OCI-M1 (cell line): ENCODE data around the gene IRAG1.

Source experiments
- DNase-seq: peaks from one replicate; lab custom pipeline; 2025; lab: John Stamatoyannopoulos, UW

IRAG1 gene

GRCh38 chr11:10693509-10694081, at the start of gene IRAG1:
IRAG1 (minus strand) TSS chr11:10693755; CDS start chr11:10693602, 153 bp downstream.
- no peak for DNase-seq

- DNase-seq = peak; percentile 78
Observed at GRCh38 chr11:10742460-10743208, 49.1 kb upstream of the IRAG1 start.

GRCh38 chr11:10735481-10736475, 42.2 kb upstream of the IRAG1 start:
- peak; percentile 98 for DNase-seq

GRCh38 chr11:10731064-10731680, 37.6 kb upstream of the IRAG1 start:
- no peak for DNase-seq

GRCh38 chr11:10730151-10730550, 36.6 kb upstream of the IRAG1 start:
- no peak for DNase-seq

- no peak for DNase-seq
Observed at GRCh38 chr11:10728789-10729472, 35.4 kb upstream of the IRAG1 start.

GRCh38 chr11:10728154-10728553, 34.6 kb upstream of the IRAG1 start:
- DNase-seq = no peak

GRCh38 chr11:10727146-10727851, 33.7 kb upstream of the IRAG1 start:
- no peak for DNase-seq

GRCh38 chr11:10725907-10726253, 32.3 kb upstream of the IRAG1 start:
- DNase-seq = peak; percentile 50

- peak; percentile 88 for DNase-seq
Observed at GRCh38 chr11:10725114-10725906, 31.8 kb upstream of the IRAG1 start.

GRCh38 chr11:10722307-10722706, 28.8 kb upstream of the IRAG1 start:
- DNase-seq = peak; percentile 8

- DNase-seq = no peak
Observed at GRCh38 chr11:10720881-10721376, 27.4 kb upstream of the IRAG1 start.

- DNase-seq = no peak
Observed at GRCh38 chr11:10719616-10720015, 26.1 kb upstream of the IRAG1 start.

GRCh38 chr11:10716543-10717259, 23.1 kb upstream of the IRAG1 start:
- no peak for DNase-seq

GRCh38 chr11:10716122-10716521, 22.6 kb upstream of the IRAG1 start:
- peak; percentile 35 for DNase-seq

GRCh38 chr11:10715571-10715970, 22.0 kb upstream of the IRAG1 start:
- DNase-seq = no peak

- no peak for DNase-seq
Observed at GRCh38 chr11:10709299-10710086, 15.9 kb upstream of the IRAG1 start.

GRCh38 chr11:10708131-10708530, 14.6 kb upstream of the IRAG1 start:
- DNase-seq = no peak
